ENCODE data around the gene PNPLA7.
A peak's percentile ranks its signal among the peaks of the same experiment; 100 is the strongest.

Gene PNPLA7

DNA sequence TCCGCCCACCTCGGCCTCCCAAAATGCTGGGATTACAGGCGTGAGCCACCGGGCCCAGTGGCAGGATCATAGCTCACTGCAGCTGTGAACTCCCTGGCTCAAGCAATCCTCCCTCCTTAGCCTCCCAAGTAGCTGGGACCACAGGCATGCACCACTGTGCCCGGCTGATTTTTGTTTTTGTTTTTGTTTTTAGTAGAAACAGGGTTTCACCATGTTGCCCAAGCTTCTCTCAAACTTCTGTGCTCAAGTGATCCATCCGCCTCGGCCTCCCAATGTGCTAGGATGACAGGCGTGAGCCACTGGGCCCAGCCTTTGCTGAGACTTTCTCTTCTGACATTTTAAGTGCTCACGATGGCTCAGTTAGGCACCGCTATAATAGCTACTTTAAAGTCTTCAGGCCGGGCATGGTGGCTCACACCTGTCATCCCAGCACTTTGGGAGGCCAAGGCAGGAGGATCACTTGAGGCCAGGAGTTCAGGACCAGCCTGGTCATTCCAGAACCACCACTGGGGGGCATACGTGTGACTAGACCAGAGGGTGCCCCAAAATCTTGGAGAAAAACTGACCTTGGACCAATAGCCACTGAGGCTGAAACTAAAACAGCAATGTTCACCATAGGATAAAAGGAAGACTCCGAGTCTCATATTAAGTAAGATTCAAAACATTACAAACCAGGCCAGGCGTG lies 106.0 kb downstream of the PNPLA7 start (continued):
- TF ChIP-seq, protein P1, sequence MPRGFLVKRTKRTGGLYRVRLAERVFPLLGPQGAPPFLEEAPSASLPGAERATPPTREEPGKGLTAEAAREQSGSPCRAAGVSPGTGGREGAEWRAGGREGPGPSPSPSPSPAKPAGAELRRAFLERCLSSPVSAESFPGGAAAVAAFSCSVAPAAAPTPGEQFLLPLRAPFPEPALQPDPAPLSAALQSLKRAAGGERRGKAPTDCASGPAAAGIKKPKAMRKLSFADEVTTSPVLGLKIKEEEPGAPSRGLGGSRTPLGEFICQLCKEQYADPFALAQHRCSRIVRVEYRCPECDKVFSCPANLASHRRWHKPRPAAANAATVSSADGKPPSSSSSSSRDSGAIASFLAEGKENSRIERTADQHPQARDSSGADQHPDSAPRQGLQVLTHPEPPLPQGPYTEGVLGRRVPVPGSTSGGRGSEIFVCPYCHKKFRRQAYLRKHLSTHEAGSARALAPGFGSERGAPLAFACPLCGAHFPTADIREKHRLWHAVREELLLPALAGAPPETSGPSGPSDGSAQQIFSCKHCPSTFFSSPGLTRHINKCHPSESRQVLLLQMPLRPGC (tag by site-specific recombination; IDR thresholded peaks at IDR 0.05) = no peak
- TF ChIP-seq ZNF132 (tag by site-specific recombination; IDR thresholded peaks at IDR 0.05; ENCODE audit: borderline replicate concordance) (no peak), ZNF214 (tag by site-specific recombination; IDR thresholded peaks at IDR 0.05; ENCODE audit: borderline replicate concordance) (no peak), ZNF404 (tag by site-specific recombination; IDR thresholded peaks at IDR 0.05) (no peak), SP7 (tag by site-specific recombination; IDR thresholded peaks at IDR 0.05) (no peak)

DNA sequence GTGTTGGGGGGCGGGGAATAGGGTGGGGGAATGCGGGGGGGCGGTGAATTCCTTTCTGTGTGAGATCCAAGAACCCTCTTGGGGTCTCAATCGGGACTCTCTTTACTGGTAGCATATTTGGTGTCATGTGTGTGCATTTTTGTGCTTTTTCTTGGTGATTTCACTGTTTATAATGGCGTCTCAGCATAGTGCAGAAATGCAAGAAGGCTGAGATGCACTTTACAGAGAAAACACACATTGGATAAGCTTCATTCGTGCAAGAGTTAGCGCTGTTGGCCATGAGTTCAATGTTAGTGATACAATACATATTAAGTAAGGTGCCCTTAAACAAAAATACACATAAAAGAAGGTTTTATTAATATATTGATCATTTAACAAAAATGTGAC lies 108.3 kb downstream of the PNPLA7 start:
- H3K36me3 ChIP-seq (ENCODE audit: control insufficient read depth in 2 of 2, insufficient read depth in 1 of 2, low read length in 2 of 2) = no peaks in the 10 kb centered on the region
- no peak overlapping the region for H3K27ac ChIP-seq (ENCODE audit: extremely low read depth, low read depth, low read length)
- POLR2A ChIA-PET = interaction anchor here (0.6 to 3.2 kb wide), 5 partner anchors 10 to 139 kb away, joined by 3 to 16 read pairs (median 7); partner anchors contain the start of genes EXD3, NOXA1, NRARP and NSMF
- CTCF ChIA-PET = interaction anchor here (0.6 to 3.9 kb wide), 5 partner anchors 10 to 395 kb away, joined by 3 to 35 read pairs (median 3); partner anchors contain the start of genes EXD3 and NOXA1
- no peaks in the 10 kb centered on the region for H3K9me3 ChIP-seq (ENCODE audit: control insufficient read depth, insufficient read depth, low read depth, low read length)
- TF ChIP-seq ZNF585B (tag by site-specific recombination; IDR thresholded peaks at IDR 0.05) (no peak), ZNF121 (tag by site-specific recombination; IDR thresholded peaks at IDR 0.05) (no peak), ZNF629 (tag by site-specific recombination; IDR thresholded peaks at IDR 0.05) (no peak), ZSCAN23 (tag by site-specific recombination; IDR thresholded peaks at IDR 0.05) (no peak), ZNF19 (tag by site-specific recombination; IDR thresholded peaks at IDR 0.05; ENCODE audit: low read depth) (no peak), ZNF747 (tag by site-specific recombination; IDR thresholded peaks at IDR 0.05) (no peak), ZNF596 (tag by site-specific recombination; IDR thresholded peaks at IDR 0.05) (no peak), ZNF660 (tag by site-specific recombination; IDR thresholded peaks at IDR 0.05) (no peak), ZNF561 (tag by site-specific recombination; IDR thresholded peaks at IDR 0.05; ENCODE audit: borderline replicate concordance) (no peak)
- TF ChIP-seq, protein P2, sequence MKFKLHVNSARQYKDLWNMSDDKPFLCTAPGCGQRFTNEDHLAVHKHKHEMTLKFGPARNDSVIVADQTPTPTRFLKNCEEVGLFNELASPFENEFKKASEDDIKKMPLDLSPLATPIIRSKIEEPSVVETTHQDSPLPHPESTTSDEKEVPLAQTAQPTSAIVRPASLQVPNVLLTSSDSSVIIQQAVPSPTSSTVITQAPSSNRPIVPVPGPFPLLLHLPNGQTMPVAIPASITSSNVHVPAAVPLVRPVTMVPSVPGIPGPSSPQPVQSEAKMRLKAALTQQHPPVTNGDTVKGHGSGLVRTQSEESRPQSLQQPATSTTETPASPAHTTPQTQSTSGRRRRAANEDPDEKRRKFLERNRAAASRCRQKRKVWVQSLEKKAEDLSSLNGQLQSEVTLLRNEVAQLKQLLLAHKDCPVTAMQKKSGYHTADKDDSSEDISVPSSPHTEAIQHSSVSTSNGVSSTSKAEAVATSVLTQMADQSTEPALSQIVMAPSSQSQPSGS (tag by site-specific recombination; IDR thresholded peaks at IDR 0.05; ENCODE audit: low read depth) = no peak
- TF ChIP-seq, protein P3, sequence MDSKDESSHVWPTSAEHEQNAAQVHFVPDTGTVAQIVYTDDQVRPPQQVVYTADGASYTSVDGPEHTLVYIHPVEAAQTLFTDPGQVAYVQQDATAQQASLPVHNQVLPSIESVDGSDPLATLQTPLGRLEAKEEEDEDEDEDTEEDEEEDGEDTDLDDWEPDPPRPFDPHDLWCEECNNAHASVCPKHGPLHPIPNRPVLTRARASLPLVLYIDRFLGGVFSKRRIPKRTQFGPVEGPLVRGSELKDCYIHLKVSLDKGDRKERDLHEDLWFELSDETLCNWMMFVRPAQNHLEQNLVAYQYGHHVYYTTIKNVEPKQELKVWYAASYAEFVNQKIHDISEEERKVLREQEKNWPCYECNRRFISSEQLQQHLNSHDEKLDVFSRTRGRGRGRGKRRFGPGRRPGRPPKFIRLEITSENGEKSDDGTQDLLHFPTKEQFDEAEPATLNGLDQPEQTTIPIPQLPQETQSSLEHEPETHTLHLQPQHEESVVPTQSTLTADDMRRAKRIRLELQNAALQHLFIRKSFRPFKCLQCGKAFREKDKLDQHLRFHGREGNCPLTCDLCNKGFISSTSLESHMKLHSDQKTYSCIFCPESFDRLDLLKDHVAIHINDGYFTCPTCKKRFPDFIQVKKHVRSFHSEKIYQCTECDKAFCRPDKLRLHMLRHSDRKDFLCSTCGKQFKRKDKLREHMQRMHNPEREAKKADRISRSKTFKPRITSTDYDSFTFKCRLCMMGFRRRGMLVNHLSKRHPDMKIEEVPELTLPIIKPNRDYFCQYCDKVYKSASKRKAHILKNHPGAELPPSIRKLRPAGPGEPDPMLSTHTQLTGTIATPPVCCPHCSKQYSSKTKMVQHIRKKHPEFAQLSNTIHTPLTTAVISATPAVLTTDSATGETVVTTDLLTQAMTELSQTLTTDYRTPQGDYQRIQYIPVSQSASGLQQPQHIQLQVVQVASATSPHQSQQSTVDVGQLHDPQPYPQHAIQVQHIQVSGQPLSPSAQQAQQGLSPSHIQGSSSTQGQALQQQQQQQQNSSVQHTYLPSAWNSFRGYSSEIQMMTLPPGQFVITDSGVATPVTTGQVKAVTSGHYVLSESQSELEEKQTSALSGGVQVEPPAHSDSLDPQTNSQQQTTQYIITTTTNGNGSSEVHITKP (tag by site-specific recombination; IDR thresholded peaks at IDR 0.05) = no peak
- TF ChIP-seq, protein P4, sequence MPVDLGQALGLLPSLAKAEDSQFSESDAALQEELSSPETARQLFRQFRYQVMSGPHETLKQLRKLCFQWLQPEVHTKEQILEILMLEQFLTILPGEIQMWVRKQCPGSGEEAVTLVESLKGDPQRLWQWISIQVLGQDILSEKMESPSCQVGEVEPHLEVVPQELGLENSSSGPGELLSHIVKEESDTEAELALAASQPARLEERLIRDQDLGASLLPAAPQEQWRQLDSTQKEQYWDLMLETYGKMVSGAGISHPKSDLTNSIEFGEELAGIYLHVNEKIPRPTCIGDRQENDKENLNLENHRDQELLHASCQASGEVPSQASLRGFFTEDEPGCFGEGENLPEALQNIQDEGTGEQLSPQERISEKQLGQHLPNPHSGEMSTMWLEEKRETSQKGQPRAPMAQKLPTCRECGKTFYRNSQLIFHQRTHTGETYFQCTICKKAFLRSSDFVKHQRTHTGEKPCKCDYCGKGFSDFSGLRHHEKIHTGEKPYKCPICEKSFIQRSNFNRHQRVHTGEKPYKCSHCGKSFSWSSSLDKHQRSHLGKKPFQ (tag by site-specific recombination; IDR thresholded peaks at IDR 0.05) = no peak
- H3K4me1 ChIP-seq (ENCODE audit: control insufficient read depth, insufficient read depth, low read length) = no peaks in the 10 kb centered on the region
- peak overlapping the region; percentile 3; the same call in 1 of the 2 replicates for H3K4me3 ChIP-seq (ENCODE audit: low read depth, low read length)

Data from HEK293 (cell line).